Measurements from ENCODE around the gene NPC2.

DNA sequence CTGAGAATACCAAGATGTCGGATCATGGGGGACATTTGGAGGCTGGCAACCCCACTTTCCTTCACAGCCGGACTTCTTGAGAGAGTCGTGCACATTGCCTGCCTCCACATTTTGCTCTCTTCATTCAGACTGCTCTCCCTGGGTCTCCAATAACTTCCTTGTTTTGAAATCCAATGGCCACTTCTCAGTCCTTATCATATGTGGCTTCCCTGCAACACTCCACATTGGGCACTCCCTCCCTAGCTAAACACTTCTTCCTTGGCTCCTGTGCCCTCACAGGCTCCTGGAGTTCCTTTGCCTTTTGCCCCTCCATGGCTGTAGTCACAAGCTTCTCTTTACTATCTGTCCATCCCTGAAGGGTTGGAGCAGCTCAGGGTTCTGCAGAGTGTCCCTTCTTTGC is 30.1 kb downstream of the NPC2 start:
- TF ChIP-seq, protein P1, sequence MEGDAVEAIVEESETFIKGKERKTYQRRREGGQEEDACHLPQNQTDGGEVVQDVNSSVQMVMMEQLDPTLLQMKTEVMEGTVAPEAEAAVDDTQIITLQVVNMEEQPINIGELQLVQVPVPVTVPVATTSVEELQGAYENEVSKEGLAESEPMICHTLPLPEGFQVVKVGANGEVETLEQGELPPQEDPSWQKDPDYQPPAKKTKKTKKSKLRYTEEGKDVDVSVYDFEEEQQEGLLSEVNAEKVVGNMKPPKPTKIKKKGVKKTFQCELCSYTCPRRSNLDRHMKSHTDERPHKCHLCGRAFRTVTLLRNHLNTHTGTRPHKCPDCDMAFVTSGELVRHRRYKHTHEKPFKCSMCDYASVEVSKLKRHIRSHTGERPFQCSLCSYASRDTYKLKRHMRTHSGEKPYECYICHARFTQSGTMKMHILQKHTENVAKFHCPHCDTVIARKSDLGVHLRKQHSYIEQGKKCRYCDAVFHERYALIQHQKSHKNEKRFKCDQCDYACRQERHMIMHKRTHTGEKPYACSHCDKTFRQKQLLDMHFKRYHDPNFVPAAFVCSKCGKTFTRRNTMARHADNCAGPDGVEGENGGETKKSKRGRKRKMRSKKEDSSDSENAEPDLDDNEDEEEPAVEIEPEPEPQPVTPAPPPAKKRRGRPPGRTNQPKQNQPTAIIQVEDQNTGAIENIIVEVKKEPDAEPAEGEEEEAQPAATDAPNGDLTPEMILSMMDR (conservative IDR thresholded peaks at IDR 0.05; ENCODE audit: low read length), result no peak
- no peak for TF ChIP-seq EZH2phosphoT487 (IDR thresholded peaks at IDR 0.05; ENCODE audit: borderline replicate concordance)

Measured in Loucy (cell line).